LHCN-M2 (cell line): ENCODE measurements around the gene FBLN2. TPM values are rescaled to one million over a fixed set of nuclear protein-coding genes. Genes with fewer than 3 reads are reported as not detected.

Source experiments
- DNase-seq: peaks from one replicate; pipeline ENCODE4 v3.0.0-alpha.2; 2012; ENCODE audit warnings: low read depth
- total RNA-seq: library from RNA; depleted of rRNA; stranded (reverse); fragments of >200 nt; gene quantifications from 2 replicates; pipeline ENCODE4 v1.2.3, GENCODE V29; 2014

Gene FBLN2
- total RNA-seq, 1 experiment from 2014 or later = 0.06 TPM

DNA sequence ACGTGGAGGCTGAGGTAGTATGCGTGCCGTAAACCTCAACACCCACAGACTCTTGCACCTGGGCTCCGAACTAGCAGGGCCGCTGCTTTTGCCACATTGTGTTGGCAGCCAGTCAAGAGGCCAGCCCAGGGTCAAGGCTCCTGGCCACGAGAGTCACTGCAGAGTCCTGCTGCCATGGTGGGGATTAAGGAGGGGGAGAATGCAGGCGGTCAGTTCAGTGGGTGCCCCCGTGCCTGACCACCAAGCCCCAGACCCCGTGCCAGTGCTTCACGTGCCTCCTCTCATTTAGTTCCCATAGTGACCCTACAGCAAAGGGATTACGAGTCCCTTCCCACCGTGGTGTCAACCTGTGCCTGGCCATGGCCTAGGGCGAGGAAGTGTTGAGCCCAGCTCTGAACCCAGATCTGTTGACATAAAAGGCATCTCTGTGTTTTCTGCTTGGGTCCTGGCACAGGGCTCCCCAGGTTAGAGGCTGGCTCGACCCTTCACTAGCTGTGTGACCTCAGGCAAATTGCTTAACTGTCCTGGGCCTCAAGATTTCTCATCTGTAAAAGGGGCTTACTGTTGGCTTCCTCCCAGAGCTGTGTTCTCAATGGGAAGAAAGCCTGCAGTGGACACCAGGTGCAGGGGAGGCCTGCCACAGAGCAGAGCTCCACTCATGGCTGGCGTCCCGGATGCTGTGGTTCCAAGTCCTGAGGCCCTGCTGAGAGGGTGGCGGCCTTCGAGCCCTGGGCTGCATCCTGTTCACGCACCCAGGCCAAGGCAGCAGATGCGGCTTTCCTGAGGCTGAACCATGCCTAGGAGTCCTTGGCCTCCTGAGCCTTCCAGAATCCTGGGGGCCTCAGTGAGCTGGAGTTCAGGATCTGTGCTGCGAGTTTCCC is 32.8 kb downstream of the FBLN2 start:
- DNase-seq = no peak

DNA sequence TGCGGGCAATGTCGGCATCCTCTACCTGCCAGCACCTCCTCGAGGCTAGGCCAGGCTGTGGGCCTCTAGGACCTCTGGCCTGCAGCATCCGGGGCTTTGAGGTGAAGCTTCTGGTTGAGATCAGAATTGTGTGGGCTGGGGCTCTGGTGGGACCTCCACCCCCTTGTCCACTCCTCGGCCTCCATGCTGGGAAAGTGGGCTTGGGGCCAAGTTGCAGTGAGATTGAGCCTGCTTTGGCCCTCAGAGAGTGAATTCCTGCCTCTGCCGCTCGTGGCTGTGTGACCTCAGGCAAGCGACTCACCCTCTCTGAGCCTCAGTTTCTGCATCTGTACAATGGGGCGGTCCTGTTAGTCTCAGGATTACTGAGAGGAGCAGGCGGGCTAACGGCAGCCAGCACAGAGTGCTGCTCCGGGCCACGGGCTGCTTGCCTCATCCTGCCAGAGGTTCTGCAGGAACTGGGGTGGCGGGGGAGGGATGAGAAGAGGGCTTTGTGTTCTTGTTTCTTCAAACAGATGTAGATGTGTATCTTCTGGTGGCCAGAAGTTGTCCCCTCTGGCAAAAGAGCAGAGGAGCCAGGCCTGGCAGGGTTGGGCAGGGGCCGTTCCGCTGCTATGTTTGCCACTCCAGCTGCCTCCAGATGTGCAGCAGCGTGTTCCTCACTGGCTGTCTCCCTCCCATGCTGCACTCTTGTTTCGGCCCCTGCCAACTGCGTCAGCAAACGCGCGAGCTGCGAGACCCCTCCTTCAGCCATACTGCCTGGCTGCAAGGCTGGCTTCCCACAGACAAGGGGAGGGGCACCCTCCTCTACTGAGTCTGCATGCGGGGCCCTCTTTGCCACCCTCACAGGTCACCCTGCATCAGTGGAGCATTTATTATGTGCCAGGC is 33.7 kb downstream of the FBLN2 start:
- no peak for DNase-seq

DNA sequence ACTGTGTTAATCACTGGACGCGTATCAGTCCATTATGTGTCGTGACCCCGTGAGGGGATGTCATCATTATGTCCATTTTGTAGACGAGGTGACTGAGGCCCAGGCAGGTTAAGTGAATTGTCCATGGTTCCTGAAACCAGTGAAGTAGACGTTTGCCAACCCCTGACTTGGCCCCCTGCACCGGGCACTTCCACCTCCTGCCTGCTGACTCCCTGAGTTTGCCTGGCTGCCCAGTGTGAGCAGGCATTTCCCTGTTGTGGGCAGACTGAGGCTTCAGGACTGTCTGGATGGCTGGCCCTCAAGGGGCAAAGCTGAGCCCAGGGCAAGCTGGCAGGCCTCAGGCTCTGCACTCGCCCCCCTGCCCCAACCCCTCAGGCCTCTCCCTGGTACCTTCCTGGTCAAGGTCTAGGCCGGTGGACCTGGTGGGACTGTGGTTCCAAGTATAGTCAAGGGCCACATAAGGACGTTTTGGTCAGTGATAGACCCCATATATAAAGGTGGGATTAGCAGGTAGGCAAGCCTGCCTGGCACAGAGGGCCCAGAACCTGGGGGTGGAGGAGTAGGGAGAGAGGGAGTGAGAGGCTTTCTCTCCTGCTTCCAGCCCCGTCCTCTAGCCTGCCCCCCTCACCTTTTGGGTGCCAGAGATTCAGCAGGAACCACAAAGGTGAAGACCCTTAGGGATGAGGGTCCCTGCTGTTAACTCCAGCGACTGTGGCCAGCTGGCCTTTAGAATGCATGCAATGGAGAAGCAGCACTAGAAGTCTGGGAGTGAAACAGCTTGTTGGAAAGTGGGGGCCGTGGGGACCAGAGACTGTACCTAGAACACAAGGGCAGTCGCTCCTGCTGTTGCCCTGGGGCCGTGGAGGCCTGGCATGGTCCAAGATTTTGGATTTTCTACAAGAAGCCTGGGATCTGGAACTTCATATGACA is 34.6 kb downstream of the FBLN2 start:
- no peak for DNase-seq

DNA sequence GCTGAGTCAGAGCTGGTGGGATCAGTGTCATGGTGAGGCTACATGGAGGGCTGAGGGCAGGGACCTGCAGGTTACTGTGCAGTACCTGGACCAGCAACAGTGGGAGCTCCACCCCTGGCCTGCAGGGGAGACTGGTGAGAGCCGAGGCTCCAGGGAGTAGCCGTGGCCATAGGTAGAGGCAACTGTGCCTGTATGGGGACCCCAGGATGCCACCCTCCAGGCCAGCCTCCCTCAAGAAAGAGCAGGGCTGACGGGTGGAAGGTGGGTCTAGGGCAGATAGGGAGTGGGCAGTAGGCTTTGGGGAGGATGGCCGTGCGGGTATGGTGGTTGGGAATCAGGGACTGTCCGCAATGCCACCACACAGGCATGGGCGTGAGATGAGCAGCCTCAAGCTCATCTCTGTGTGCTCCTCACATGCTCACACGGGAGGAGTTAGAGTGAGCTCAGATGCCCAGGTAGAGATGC is 35.5 kb downstream of the FBLN2 start:
- no peak for DNase-seq

DNA sequence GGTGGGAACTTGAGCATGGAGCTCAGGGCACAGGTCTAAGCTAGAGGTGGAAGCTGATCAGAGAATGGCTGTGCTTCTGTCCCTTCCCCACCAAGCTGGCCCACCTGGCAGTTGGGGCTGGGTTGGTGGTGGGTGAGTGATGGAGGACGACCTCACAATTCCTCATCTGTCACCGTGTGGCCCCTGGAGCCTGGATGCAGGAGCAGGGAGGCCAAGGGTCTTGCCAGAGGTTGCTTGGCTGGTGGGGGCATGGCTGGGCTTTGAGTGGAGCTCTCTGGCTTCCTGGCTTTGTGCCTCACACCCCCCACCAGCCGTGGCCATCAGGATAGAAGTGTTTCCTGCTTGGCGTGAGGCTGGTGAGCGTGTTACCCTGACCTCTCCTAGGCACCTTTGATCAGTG is 36.0 kb downstream of the FBLN2 start:
- no peak for DNase-seq

DNA sequence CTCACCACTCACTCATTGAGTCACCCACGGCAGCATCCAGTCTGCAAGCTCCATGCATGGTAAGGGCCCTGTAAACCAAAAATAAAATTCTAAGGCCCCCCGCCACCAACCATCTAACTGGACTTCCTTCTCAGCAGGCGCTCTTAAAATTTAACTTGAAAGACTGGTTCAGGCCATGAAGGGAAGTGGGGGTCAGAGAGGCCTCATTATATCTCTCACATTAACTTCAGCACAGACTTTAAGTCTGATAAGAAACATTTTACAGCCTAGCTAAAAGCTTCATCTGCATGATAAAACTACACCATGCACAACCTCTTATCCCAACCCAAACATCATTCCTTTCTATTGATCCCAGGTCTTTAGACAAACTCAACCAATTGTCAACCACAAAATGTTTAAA is 38.5 kb downstream of the FBLN2 start:
- DNase-seq = no peak

DNA sequence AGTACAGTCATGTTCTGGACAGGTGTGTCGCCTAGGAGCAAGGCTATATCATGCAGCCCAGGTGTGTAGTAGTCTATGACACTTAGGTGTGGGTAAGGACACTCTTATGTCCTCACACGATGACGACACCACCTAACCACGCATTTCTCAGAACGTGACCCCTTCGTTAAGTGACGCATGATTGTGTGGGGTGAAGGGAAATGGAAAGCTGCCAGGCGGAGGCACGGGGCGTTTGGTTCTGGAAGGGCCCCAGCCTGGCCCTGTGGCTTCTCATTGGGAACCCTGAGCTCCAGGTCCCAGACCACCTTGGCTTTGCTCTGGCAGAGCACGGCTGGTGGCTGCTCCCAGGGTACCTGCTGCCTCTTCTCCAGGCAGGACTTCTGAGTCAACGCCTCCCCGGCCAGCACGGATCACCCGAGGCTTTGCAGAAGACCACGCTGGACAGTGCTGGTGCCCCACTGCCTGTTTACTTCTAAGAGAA is 39.3 kb downstream of the FBLN2 start:
- DNase-seq = no peak

DNA sequence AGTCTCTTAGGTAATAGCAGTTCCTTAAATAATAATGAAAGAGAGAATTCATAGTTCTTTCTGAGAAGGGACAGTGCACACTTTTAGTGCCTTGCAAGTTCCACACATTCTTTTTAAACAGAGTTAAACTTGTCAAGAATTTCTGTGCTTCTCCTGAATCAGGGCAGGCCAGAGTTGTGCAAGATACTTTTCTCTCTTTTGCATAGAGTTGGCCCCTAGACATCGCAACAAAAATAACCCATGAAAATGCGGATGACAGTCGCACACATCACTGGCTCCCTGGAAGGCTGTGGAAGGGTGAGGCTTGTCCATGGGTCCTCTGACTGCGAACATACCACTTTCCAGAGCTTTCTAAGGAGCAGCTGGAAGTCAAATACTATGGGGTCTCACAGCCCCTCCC is 40.1 kb downstream of the FBLN2 start:
- DNase-seq = no peak

DNA sequence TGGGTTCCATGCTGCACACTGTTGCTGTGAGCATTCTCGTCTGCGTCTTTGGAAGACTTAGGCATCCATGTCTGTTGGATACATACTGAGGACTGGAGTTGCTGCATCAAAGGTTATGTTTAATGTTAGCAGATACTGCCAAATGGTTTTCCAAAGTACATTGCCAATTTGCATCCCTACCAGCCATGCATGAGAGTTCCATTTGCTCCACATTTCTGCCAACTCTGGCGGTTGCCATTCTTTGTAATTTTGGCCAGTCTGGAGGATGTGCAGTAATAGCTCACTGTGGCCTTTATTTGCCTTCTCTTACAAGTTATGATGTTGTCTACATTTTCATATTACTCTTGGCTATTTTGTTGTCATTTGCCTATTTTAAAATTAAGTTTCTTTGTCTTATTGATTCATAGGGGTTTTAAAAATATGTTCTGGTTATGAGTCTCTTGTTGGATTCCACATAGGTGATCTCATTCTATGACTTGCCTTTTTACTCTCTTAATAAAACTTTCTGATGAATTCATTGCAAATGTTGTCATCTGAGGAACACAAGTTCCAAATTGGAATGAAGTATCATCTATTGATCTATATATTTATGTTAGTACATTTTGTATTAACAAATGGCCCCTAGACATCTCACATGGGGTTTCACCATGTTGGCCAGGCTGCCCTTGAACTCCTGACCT is 42.1 kb downstream of the FBLN2 start:
- no peak for DNase-seq

DNA sequence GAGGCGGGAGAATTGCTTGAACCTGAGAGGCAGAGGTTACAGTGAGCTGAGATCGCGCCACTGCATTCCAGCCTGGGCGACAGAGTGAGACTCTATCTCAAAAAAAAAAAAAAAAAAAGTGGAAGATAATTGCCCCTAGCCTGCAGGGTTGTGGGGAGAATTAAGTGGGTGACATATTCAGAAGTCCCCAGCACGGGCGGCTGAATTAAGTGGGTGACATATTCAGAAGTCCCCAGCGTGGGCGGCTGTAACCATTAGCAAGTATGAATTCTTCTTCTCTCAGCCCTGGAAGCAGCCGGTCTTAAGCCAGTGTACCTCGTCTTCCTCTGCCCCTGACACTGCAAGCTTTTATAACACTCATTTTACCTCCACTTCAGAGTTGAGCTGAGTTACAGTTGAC is 44.7 kb downstream of the FBLN2 start:
- DNase-seq = no peak

DNA sequence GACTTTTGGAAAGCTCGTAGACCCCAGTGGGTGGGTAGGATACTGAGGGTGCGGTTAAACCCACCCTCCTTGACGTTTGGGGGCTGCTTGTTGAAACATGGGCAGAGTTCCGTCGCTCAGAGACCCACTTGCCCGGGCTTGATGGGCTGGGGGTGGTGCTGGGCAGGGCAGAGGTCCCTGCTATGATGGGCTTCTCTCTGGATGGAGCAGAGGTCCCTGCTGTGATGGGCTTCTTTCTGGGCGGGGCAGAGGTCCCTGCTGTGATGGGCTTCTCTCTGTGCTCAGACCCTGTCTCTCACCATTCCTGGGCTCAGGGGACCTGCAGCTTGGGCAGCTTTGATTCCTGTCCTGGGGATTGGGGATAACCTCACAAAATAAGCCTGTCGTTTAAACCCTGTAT is 45.2 kb downstream of the FBLN2 start:
- no peak for DNase-seq

DNA sequence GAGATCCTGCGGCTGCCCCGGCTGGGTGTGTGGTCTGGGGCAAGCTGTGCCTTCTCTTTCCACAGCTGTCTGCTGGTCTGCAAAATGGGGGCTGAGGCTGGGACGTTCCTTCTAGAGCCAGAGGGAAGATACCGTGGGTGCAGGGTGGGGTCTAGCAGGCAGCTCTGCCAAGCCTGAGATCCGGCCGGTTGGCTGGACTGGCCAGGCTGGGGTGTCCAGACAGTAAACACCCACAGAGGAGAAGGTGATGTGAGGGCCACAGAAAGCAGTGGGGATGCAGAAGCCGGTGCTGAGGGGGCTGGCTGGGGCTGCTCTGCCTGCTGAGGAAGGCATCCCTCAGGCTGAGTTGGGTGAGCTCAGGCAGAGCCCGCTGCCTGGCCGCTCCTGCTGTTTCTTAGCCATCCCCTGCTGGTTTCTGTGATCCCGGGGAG is 46.1 kb downstream of the FBLN2 start:
- DNase-seq = no peak

DNA sequence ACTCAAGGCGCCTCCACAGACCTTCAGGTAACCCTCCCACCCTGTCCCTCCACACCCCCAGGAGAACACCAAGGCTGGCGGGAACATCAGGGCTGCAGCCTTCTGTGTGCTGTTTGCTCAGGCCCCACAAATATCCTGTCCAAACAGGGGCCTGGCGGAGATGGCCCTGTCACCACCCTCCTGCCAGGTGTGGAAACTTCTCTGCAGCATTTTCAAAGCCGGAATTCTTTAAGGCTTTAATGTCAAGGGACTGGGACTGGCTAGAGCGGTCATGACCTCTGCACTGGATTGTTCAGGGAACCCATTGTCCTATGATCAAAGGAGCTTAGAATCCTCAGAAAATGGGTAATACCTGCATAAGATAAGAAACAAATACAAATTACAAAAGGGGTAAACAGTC is 46.6 kb downstream of the FBLN2 start:
- DNase-seq = no peak

DNA sequence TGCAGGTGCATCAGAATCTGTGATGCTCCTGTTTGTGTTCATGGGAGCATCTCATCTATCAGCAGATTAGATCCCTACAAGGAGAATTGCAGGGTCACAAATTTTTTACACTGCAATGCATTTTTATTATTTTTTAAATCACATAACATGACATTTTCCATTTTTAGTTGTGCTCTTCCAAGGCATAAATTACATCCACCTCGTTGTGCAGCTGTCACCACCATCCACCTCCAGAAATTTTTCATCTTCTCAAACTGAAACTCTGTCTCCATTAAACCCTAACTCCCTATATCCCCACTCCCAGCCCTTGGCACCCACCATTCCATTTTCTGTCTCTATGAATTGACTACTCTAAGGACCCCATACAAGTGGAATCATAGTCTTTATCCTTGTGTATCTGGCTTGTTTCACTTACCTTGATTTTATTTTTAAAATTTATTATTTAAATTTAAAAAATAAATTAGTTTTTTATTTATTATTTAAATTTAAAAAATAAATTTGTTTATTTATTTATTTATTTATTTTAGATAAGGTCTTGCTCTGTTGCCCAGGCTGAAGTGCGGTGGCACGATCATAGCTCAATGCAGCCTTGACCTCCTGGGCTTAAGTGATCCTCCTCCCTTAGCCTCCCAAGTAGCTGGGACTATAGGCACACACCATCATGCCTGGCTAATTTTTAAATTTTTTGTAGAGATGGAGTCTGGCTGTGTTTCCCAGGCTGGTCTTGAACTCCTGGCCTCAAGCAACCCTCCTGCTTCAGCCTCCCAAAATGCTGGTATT is 47.7 kb downstream of the FBLN2 start:
- no peak for DNase-seq

DNA sequence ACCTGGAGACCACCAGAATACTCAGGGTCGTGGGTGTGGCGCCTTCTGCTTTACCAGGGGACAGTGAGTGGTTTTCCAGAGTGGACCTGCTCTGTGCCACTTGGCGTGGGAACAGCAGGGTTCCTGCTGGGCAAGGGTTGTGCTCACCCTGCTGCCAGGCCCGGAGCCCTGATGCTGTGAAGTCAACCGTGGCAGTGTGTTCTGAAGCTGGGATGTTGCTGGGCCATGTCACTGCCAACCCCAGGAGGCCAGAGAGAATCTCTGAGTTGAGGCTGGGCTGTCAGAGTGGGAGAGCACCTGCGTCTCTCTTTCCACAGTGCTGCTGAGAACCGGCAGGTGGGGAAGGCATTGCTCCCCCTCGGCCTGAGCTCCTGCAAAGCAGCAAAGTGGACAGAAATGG is 48.7 kb downstream of the FBLN2 start:
- no peak for DNase-seq

DNA sequence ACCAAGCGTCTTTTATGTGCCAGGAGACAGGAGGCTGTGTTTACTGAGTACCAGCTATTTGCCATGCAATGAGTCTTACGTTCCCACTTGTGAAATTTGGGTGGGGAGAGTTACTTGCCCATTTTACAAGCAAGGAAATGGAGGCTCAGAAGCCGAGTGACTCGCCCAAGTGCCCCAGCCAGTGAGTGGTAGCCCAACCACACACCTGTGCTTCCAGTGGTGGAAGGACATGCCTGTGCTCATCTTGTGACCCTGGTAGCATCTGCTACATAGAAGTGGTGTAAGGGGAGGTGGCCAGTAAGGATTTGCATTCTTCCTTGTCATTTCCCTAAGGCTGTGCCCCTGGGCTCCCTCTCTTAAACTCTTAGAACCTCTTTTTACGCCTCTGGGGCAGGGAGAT is 49.3 kb downstream of the FBLN2 start:
- DNase-seq = no peak

DNA sequence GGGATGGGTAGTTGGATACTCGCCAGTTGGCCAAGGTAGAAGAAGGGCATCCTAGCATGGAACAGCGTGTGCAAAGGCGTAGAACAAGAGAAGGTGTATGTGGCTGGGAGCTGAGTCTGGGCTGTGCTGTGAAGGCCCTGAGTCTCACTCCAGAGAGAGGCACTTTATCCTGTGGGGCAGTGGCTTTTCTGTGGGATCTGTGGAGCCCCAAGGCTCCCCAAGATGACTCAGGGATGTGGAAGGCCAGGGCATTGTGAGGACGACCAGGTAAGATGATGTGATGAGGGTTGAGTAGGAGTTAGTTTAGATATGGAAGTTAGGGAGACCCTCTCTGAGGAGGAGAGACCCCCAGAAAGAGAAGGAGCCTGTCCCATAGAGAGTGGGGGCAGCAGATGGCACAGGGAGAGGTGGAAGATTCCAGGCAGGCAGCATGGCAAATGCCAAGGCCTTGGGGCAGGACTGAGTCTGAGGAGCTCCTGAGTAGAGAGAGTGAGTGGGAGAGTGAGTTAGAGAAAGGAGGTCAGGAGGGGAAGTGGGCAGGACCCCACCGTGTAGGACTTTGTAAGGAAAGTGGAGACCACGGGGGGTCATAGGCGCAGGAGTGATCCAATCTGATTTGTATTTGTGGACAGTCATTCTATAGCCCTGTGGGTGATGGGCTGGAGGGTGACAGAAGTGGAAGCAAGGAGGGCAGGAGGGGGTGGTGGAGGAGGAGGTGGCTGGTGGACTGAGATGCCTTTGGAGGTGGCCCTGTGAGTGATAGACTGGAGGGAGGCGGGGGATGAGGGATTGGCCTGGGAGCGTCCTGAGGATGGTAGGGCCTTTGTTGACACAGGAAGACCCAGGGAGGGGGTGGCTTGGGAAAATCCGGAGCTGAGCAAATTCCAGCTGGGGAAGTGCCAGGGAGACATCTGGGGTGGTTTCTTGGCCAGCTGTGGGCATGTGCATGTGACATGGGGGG is 50.3 kb downstream of the FBLN2 start:
- DNase-seq = no peak

DNA sequence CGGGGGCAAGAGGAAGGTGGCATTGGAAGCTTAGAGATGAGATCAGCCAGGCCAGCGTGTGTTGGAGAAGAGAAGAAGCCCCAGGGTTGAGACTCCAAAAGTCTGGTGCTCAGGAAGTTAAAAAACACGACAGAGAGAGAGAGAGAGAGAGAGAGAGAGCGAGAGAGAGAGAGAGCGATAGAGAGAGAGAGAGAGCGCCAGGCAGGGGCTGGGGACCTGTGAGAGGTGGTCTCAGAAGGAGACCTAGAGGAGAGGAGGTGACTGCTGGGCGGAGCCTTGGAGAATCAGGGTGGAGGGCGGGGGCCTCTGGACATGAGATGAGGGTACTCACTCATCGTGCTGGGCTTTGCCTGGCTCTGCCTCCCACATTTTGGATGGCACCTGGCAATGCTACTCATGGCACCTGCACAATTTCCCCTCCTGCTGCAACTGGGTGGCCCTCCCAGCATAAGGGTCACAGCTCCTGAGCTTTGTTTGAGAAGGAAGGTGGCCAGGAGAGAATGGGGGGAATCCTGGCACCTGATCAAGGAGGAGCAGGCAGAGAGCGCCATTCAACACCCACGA is 51.0 kb downstream of the FBLN2 start:
- DNase-seq = no peak
